LNCAP (cell line): ENCODE measurements around the gene SH2D3C.

Experiments
- TF ChIP-seq, protein P1 (sequence below): fragments of 450-650 bp; IDR thresholded peaks from 2 replicates; pipeline ENCODE4 v1.5.1; 2017; ENCODE audit warnings: mild to moderate bottlenecking

SH2D3C gene

DNA sequence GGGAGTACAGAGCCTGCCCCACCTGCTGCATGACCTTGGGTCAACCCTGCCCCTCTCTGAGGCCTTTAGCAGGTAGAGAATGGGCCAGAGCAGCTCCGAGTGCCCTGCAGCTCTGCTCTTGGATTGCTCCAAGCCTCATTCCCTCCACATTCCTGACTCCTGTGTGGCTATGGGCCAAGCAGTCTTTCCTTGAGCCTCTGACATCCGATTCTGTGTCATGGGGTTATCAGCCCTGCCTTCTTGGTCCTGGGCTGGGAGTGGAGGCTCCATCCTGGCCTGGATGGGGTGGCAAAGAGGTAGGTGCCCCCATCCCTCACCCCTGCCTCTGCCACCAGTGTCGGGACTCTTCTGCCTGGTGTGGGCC is 37.9 kb upstream of the SH2D3C start:
- TF ChIP-seq, protein P1, sequence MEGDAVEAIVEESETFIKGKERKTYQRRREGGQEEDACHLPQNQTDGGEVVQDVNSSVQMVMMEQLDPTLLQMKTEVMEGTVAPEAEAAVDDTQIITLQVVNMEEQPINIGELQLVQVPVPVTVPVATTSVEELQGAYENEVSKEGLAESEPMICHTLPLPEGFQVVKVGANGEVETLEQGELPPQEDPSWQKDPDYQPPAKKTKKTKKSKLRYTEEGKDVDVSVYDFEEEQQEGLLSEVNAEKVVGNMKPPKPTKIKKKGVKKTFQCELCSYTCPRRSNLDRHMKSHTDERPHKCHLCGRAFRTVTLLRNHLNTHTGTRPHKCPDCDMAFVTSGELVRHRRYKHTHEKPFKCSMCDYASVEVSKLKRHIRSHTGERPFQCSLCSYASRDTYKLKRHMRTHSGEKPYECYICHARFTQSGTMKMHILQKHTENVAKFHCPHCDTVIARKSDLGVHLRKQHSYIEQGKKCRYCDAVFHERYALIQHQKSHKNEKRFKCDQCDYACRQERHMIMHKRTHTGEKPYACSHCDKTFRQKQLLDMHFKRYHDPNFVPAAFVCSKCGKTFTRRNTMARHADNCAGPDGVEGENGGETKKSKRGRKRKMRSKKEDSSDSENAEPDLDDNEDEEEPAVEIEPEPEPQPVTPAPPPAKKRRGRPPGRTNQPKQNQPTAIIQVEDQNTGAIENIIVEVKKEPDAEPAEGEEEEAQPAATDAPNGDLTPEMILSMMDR: no peak

DNA sequence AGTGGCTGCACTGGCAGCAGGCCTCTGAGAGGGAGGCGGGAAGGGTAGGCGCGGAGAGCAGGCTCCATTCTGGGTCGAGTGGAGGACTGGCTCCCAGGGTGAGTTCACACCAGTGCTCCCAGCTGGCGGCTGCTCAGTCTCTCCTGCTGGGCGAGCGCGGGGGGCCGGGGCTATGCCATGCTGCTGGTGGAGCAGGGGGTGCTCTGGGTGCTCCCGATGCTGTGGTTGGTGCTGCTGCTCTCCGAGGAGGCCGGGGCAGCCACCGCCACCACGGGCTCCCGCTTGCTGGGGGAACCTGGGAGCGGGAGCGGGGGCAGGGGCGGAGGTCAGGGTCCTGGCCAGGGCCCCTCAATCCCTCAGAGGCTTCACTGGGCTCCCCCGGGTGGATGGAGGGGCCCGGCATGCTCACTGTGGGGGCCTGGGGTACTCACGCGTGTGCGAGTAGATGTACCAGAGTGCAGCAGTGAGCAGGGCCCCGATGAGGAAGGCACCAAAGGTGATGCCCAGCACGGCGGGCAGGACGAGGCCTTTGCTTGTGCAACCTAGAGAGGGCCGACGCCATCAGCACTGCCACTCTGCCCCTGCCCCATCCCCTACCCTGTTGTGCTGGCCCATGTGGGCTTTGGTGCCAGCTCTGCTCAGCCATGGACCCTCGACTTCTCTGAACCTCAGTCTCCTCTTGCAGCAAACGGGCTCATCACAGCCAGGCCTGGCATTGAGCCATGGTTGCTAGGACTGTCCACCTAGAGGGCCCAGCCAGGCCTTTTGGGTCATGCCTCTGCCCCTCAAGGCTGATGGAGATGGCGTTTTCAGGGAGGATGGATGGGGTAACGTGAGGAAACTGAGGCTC is 37.3 kb upstream of the SH2D3C start:
- TF ChIP-seq, protein P1: no peak

DNA sequence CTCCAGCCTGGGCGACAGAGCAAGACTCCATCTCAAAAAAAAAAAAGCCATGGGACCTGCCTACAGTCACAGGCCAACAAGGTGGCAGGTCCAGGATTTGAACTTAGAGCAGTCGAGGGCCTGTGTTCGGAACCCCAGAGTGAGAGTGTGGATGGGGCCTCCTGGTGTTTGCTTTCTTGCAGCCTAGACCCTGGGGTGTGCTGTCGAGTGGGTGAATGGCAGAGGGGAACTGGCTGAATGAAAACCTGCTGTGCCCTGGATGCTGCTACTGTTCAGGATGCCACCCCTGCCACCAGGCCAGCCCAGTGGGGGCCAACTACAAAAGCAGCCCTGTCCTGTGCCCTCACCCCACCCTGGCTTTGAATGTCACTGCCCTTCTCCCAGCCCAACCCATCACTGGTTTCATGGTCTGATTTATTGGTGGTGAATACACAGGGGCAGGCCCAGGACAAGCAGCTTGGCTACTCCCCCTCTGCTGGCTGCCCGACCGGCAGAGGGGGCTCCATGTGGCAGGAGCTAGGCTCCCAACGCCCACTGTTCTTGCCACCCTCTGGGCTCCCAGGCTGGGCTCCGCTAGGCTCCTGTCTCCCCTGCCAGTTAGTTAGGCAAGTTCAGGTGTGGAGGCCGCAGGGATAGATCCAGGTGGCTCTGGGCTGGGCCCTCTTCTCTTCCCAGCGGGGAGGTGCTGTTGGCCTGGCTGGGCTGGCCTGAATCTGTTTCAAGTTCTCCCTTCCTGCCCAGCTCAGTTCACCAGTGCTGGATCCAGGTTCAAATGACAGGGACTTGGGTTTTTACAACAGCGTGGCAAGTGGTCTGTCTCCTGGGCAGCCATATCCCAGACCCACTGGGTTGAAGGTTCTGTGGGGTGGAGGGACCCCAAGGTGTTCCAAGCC is 36.4 kb upstream of the SH2D3C start:
- TF ChIP-seq, protein P1: no peak

DNA sequence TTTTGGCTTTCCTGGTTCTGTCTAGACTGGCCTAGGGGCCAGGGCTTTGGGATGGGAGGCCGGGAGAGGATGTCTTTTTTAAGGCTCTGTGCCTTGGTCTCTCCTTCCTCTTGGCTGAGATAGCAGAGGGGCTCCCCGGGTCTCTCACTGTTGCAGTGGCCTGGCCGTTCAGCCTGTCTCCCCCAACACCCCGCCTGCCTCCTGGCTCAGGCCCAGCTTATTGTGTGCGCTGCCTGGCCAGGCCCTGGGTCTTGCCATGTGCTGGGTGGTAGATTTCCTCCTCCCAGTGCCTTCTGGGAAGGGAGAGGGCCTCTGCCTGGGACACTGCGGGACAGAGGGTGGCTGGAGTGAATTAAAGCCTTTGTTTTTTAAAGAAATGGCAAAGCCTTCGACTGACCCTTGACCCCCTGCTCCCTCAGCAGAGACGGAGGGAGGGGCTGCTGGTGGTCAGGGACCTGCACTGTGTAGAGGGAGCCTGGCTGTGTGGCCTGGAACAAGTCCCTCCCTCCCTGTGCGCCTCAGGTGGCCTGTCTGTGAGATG is 35.3 kb upstream of the SH2D3C start:
- TF ChIP-seq, protein P1: no peak

DNA sequence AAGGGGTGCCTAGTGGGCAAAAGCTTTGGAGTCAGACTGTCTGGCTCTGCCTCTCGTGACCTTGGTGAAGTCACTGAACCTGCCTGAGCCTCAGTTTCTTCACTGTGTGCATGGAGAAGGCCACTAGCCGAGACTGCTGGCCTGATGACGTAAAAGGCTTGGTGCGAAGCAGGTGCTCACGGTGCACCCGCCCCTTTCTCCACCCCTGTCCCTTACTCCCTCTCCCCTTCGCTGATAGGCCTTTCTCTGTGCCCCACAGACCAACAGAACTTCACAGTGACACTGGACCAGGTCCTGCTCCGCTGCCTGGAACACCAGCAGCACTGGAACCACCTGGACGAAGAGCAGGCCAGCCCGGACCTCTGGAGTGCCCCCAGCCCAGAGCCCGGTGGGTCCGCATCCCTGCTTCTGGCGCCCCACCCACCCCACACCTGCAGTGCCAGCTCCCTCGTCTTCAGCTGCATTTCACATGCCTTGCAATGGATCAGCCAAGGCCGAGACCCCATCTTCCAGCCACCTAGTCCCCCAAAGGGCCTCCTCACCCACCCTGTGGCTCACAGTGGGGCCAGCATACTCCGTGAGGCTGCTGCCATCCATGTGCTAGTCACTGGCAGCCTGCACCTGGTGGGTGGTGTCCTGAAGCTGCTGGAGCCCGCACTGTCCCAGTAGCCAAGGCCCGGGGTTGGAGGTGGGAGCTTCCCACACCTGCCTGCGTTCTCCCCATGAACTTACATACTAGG is 34.6 kb upstream of the SH2D3C start:
- TF ChIP-seq, protein P1: no peak

DNA sequence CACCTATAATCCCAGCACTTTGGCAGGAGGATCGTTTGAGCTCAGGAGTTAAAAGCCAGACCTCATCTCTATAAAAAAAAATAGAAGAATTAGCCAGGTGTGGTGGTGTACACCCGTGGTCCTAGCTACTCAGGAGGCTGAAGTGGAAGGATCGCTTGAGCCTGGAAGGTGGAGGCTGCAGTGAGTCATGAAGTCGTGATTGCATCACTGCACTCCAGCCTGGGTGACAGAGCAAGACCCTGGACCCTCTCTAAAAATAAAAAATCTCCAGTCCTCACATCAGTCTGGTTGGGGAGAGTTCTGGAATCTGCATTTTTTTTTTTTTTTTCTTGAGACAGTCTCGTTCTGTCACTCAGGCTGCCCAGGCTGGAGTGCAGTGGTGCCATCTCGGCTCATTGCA is 33.5 kb upstream of the SH2D3C start:
- TF ChIP-seq, protein P1: no peak
